ENCODE data around the gene CENPA.
"Not testable (repeated sequence)": the region's sequence is repeated elsewhere in the genome, so short reads cannot be mapped to it uniquely, and the experiment has no call there.

CENPA gene

GRCh38 chr2:26785431-26786206, at the start of gene CENPA:
Gene CENPA (plus strand): TSS chr2:26786056. CDS start chr2:26786197, 141 bp downstream.
- DNase-seq, result peak; percentile 100

- DNase-seq, result no peak
Measured at GRCh38 chr2:26737221-26737620, 48.6 kb upstream of the CENPA start.

- no peak for DNase-seq
Measured at GRCh38 chr2:26738481-26738880, 47.4 kb upstream of the CENPA start.

- DNase-seq, result no peak
Measured at GRCh38 chr2:26739514-26739913, 46.3 kb upstream of the CENPA start.

GRCh38 chr2:26740346-26740745, 45.5 kb upstream of the CENPA start:
- no peak for DNase-seq

GRCh38 chr2:26740890-26741302, 45.0 kb upstream of the CENPA start:
- DNase-seq, result peak; percentile 73

GRCh38 chr2:26742048-26742770, 43.6 kb upstream of the CENPA start:
- no peak for DNase-seq

- DNase-seq, result no peak
Measured at GRCh38 chr2:26743852-26744251, 42.0 kb upstream of the CENPA start.

- no peak for DNase-seq
Measured at GRCh38 chr2:26744953-26745352, 40.9 kb upstream of the CENPA start.

GRCh38 chr2:26745609-26746327, 40.1 kb upstream of the CENPA start:
- DNase-seq, result peak; percentile 82

GRCh38 chr2:26746934-26747333, 38.9 kb upstream of the CENPA start:
- DNase-seq, result no peak

- DNase-seq, result not testable (repeated sequence)
Measured at GRCh38 chr2:26749787-26750420, 36.0 kb upstream of the CENPA start.

- not testable (repeated sequence) for DNase-seq
Measured at GRCh38 chr2:26750467-26750866, 35.4 kb upstream of the CENPA start.

GRCh38 chr2:26752656-26753055, 33.2 kb upstream of the CENPA start:
- DNase-seq, result no peak

- no peak for DNase-seq
Measured at GRCh38 chr2:26754539-26754938, 31.3 kb upstream of the CENPA start.

GRCh38 chr2:26754972-26755670, 30.7 kb upstream of the CENPA start:
- no peak for DNase-seq

GRCh38 chr2:26756337-26756736, 29.5 kb upstream of the CENPA start:
- no peak for DNase-seq

GRCh38 chr2:26757873-26758789, 27.7 kb upstream of the CENPA start:
- peak; percentile 53 for DNase-seq

- no peak for DNase-seq
Measured at GRCh38 chr2:26758790-26759321, 27.0 kb upstream of the CENPA start.

- DNase-seq, result no peak
Measured at GRCh38 chr2:26759845-26760244, 26.0 kb upstream of the CENPA start.

- DNase-seq, result not testable (repeated sequence)
Measured at GRCh38 chr2:26760991-26761390, 24.9 kb upstream of the CENPA start.

All from hematopoietic multipotent progenitor cell treated with erythropoietin and hydrocortisone succinate and interleukin-3 and kit ligand, for 8 days (in vitro differentiated cells).